NCI-H128 (cell line): ENCODE measurements around the gene USP17L28.
"Not testable (repeated sequence)": the region's sequence is repeated elsewhere in the genome, so short reads cannot be mapped to it uniquely, and the experiment has no call there.

Source experiments
- DNase-seq: peaks from one replicate; lab custom pipeline; 2025; ENCODE audit not compliant: unreplicated experiment; lab: John Stamatoyannopoulos, UW

USP17L28 gene, protein sequence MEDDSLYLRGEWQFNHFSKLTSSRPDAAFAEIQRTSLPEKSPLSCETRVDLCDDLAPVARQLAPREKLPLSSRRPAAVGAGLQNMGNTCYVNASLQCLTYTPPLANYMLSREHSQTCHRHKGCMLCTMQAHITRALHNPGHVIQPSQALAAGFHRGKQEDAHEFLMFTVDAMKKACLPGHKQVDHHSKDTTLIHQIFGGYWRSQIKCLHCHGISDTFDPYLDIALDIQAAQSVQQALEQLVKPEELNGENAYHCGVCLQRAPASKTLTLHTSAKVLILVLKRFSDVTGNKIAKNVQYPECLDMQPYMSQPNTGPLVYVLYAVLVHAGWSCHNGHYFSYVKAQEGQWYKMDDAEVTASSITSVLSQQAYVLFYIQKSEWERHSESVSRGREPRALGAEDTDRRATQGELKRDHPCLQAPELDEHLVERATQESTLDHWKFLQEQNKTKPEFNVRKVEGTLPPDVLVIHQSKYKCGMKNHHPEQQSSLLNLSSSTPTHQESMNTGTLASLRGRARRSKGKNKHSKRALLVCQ

DNA sequence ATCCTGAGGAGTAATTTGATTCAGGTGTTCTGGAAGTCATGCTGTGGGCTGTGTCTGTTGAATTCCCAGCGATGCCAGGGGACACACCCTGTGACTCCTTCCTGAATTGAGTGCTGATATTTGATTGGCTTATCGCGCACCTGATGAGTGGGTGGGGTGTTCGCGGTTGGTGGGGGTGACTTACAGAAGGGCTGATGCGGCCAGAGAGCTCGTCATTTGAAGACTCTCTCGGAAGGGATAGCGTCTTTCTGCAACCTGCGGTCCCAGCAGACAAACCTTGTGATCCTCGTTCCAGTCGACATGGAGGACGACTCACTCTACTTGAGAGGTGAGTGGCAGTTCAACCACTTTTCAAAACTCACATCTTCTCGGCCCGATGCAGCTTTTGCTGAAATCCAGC, at the start of gene USP17L28:
USP17L28 (plus strand) TSS at position 301 of the 400 bp plus-strand sequence; CDS start at position 301, 0 bp downstream.
- DNase-seq, result not testable (repeated sequence)

DNA sequence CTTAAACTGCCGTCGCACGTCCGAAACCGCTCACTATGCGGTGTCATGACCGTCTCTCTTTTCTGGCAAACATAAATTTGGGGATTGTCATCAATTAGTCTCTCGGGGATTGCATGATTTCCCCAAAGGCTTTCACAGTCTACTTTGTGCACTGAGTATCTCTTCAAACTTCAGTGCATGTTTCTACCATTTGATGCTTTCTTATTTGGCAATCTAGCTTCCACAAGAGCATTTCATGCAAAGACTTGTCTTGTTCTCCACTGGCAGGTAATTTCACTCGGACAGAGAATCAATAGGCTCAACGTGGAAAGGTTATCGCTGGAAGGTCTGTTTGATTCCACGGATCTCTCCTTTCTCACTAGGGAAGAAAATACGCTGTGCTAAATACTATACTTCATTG, 24.5 kb upstream of the USP17L28 start:
- not testable (repeated sequence) for DNase-seq

DNA sequence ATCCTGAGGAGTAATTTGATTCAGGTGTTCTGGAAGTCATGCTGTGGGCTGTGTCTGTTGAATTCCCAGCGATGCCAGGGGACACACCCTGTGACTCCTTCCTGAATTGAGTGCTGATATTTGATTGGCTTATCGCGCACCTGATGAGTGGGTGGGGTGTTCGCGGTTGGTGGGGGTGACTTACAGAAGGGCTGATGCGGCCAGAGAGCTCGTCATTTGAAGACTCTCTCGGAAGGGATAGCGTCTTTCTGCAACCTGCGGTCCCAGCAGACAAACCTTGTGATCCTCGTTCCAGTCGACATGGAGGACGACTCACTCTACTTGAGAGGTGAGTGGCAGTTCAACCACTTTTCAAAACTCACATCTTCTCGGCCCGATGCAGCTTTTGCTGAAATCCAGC, 23.8 kb upstream of the USP17L28 start, which contains the start of gene USP17L24:
USP17L24 (plus strand) TSS at position 301 of the 400 bp plus-strand sequence; CDS start at position 301, 0 bp downstream.
- not testable (repeated sequence) for DNase-seq

DNA sequence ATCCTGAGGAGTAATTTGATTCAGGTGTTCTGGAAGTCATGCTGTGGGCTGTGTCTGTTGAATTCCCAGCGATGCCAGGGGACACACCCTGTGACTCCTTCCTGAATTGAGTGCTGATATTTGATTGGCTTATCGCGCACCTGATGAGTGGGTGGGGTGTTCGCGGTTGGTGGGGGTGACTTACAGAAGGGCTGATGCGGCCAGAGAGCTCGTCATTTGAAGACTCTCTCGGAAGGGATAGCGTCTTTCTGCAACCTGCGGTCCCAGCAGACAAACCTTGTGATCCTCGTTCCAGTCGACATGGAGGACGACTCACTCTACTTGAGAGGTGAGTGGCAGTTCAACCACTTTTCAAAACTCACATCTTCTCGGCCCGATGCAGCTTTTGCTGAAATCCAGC, 19.1 kb upstream of the USP17L28 start, which contains the start of gene USP17L25:
USP17L25 (plus strand) TSS at position 301 of the 400 bp plus-strand sequence; CDS start at position 301, 0 bp downstream.
- not testable (repeated sequence) for DNase-seq

DNA sequence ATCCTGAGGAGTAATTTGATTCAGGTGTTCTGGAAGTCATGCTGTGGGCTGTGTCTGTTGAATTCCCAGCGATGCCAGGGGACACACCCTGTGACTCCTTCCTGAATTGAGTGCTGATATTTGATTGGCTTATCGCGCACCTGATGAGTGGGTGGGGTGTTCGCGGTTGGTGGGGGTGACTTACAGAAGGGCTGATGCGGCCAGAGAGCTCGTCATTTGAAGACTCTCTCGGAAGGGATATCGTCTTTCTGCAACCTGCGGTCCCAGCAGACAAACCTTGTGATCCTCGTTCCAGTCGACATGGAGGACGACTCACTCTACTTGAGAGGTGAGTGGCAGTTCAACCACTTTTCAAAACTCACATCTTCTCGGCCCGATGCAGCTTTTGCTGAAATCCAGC, 14.3 kb upstream of the USP17L28 start, which contains the start of gene USP17L26:
USP17L26 (plus strand) TSS at position 301 of the 400 bp plus-strand sequence; CDS start at position 301, 0 bp downstream.
- not testable (repeated sequence) for DNase-seq

DNA sequence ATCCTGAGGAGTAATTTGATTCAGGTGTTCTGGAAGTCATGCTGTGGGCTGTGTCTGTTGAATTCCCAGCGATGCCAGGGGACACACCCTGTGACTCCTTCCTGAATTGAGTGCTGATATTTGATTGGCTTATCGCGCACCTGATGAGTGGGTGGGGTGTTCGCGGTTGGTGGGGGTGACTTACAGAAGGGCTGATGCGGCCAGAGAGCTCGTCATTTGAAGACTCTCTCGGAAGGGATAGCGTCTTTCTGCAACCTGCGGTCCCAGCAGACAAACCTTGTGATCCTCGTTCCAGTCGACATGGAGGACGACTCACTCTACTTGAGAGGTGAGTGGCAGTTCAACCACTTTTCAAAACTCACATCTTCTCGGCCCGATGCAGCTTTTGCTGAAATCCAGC, 9.6 kb upstream of the USP17L28 start, which contains the start of gene USP17L5:
USP17L5 (plus strand) TSS at position 301 of the 400 bp plus-strand sequence; CDS start at position 301, 0 bp downstream.
- not testable (repeated sequence) for DNase-seq

DNA sequence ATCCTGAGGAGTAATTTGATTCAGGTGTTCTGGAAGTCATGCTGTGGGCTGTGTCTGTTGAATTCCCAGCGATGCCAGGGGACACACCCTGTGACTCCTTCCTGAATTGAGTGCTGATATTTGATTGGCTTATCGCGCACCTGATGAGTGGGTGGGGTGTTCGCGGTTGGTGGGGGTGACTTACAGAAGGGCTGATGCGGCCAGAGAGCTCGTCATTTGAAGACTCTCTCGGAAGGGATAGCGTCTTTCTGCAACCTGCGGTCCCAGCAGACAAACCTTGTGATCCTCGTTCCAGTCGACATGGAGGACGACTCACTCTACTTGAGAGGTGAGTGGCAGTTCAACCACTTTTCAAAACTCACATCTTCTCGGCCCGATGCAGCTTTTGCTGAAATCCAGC, 4.8 kb upstream of the USP17L28 start, which contains the start of gene USP17L27:
USP17L27 (plus strand) TSS at position 301 of the 400 bp plus-strand sequence; CDS start at position 301, 0 bp downstream.
- not testable (repeated sequence) for DNase-seq

DNA sequence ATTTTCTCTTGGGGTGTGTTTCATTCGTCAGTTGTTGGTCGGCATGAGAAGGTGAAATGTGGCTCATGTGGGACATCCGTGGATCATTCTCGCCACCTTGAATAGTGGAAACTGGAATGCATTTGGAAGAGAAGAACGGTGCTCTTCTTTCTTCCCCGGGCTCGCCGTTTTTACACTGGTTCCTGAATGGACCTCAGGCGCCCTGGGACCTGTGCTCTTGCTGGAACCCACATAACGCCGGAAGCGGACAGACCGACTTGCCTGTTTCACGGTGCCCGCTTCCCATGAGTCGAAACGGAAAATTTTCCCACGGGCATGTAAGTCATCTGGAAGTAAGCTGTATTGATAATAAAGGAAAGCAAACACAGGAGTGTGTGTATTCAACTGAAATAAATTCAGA, 2.2 kb downstream of the USP17L28 start:
- not testable (repeated sequence) for DNase-seq

DNA sequence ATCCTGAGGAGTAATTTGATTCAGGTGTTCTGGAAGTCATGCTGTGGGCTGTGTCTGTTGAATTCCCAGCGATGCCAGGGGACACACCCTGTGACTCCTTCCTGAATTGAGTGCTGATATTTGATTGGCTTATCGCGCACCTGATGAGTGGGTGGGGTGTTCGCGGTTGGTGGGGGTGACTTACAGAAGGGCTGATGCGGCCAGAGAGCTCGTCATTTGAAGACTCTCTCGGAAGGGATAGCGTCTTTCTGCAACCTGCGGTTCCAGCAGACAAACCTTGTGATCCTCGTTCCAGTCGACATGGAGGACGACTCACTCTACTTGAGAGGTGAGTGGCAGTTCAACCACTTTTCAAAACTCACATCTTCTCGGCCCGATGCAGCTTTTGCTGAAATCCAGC, 4.6 kb downstream of the USP17L28 start, which contains the start of gene USP17L29:
USP17L29 (plus strand) TSS at position 301 of the 400 bp plus-strand sequence; CDS start at position 301, 0 bp downstream.
- not testable (repeated sequence) for DNase-seq

DNA sequence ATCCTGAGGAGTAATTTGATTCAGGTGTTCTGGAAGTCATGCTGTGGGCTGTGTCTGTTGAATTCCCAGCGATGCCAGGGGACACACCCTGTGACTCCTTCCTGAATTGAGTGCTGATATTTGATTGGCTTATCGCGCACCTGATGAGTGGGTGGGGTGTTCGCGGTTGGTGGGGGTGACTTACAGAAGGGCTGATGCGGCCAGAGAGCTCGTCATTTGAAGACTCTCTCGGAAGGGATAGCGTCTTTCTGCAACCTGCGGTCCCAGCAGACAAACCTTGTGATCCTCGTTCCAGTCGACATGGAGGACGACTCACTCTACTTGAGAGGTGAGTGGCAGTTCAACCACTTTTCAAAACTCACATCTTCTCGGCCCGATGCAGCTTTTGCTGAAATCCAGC, 14.1 kb downstream of the USP17L28 start, which contains the start of gene USP17L30:
USP17L30 (plus strand) TSS at position 301 of the 400 bp plus-strand sequence; CDS start at position 301, 0 bp downstream.
- not testable (repeated sequence) for DNase-seq

DNA sequence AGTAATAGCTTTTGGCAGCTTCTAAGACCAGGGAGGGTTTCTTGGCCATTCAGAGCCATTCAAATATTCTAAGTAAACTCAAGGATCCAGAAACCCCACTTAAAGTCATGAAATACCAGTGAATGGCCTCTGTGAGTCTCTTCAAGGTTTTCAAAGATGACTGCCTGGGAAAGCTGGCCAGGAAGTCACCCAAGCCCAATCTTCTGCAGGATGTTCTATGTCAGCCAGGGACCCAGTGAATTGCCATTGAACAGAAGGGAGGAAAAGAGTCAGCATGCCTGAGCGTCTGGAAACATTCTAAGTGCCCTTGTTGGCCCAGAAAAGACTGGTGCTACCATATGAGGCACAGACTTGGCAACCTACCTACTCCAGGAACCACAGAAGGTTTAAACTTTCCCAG, 31.2 kb downstream of the USP17L28 start:
- DNase-seq, result not testable (repeated sequence)

DNA sequence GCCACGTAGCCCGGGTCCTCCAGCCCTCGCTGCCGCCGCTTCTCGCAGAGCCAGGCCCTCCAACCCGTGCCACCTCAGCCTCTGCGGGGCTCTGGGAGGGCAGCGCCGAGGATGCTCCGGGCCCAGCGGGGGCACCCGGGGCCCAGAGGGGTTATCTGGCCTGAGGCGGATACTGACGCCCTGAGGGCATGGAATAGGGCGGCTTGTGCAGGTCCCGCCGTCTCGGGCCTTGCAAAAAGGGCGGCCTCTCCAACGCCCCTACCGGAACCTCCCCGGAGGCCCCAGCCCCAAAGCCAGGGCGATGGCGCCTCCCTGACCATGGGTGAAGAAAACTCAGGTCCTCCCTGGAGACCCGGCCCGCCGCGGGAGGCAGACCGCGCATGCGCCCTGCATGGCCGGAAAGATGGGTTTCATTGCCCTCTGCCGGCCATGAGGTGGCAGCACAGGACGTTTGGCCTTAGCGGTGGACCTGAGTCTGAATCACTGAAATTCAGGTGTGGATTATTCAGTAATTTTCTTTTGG, 32.4 kb downstream of the USP17L28 start:
- DNase-seq, result not testable (repeated sequence)

DNA sequence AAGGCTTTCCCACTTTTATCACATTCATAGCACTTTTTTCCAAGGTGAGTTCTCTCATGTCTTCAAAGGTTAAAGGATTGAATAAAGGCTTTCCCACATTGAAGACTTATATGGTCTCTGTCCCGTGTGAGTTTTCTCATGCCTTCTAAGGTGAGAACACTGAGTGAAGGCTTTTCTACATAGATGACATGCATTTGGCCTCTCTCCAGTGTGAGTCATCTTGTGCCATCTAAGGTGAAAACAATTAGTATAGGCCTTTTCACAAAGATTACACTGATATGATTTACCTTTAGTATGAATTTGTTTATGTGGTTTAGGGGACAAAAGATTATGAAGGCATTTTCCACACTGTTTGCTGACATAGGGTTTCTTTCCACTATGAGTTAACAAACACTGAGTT, 35.4 kb downstream of the USP17L28 start:
- no peak for DNase-seq

DNA sequence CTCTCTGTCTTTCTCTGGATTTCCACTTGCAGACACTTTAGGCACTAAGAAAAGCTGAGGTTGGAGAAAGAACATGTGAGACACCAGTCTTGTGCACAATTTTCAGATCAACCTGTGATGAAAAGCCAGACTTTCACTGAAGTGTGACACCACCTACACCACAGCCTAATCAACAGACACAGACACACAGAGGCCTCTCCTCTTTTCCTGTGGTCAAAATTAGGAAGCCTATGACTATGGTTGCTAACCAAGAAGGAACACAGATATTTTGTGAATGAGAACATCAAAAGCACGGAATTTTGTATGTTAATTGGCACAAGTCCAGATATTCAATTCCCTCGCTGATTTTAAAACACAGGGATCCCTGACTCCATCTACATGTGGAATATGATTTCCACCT, 40.3 kb downstream of the USP17L28 start:
- not testable (repeated sequence) for DNase-seq
